H1 (cell line): ENCODE measurements around the gene PTS. TPM values are rescaled to one million over a fixed set of nuclear protein-coding genes. Genes with fewer than 3 reads are reported as not detected.

Source experiments
- EGR1 ChIP-seq: IDR thresholded peaks from 2 replicates; pipeline ENCODE4 v1.6.1; 2011; ENCODE audit warnings: low read depth, low read length, borderline replicate concordance
- GTF2F1 ChIP-seq: IDR thresholded peaks from 2 replicates; pipeline ENCODE4 v1.6.1; 2012; ENCODE audit warnings: low read depth, low read length, improper control_type of control experiment, borderline replicate concordance
- TAF7 ChIP-seq: optimal IDR thresholded peaks from 2 replicates; pipeline ENCODE3; 2011; ENCODE audit warnings: low read depth, mild to moderate bottlenecking, inconsistent platforms, low read length, moderate library complexity, borderline replicate concordance
- TEAD4 ChIP-seq: IDR thresholded peaks from 2 replicates; pipeline ENCODE4 v1.6.1; 2012; ENCODE audit warnings: low read depth, low read length, inconsistent platforms, mixed read lengths
- YY1 ChIP-seq: IDR thresholded peaks from 2 replicates; pipeline ENCODE4 v1.6.1; 2011; ENCODE audit warnings: low read depth, mild to moderate bottlenecking, low read length
- polyA plus RNA-seq, 7 experiments: library from polyadenylated mRNA; depleted of rRNA in 3 of 7; stranded (reverse) in 5 of 7; unstranded in 2 of 7; fragments of >200 nt in 5 of 7; fragments of 200-250 nt in 2 of 7; gene quantifications; 1 replicate in 5 of 7; 2 replicates in 1 of 7; 4 replicates in 1 of 7; pipeline versions ENCODE4 v1.2.1 to v1.2.3, GENCODE V29; 2011 to 2013; ENCODE audit warnings: missing spikeins in 2 of 7, mixed read lengths in 2 of 7
- total RNA-seq: library from RNA; stranded (reverse); fragmentation: NEBNext Ultra II Directional; extraction: Animal tissue kit (Norgen Biotek cat#: 25700); gene quantifications from 2 replicates; pipeline ENCODE4 v1.2.1, GENCODE V29; 2021

The PTS gene
- total and polyA plus RNA-seq, 2 of the 8 experiments (the other 6 are each of a cell fraction or from before 2014, with no cell fraction given): 18.3 to 25.9 TPM

DNA sequence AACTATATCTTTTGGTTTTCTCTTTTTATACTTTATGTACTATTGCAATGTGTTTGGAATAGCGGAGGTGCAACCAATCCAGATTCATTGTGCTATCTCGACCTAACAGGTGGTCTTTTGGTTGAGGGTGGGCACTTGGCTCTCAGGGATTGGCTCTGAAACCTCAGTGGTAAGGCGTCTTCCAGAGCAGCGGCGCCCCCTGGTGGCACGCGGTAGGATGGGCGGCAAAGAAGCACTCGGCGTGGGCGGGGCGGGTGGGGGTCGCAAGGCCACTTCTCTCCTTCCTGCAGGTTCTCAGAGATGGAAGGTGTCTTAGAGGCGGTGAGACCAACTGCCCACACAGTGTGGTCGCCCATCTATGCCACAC is 53.7 kb downstream of the PTS start (continued):
- TF ChIP-seq GTF2F1 (no peak), TAF7 (no peak), TEAD4 (0 out of 2 replicates have a peak, but pooled peaks have one; percentile 29), YY1 (no peak), EGR1 (peak; percentile 86; the same call in 1 of the 2 replicates)
- TF ChIP-seq, all 59 proteins: peak for 8
